GM21825 (cell line): ENCODE data around the gene DDX24.

Experiments
- ATAC-seq: cut with Tn5 transposase; IDR thresholded peaks from one replicate; pipeline ENCODE4 v1.9.1; 2021; ENCODE audit warnings: mild to moderate bottlenecking, moderate library complexity; ENCODE audit not compliant: unreplicated experiment

The DDX24 gene

DNA sequence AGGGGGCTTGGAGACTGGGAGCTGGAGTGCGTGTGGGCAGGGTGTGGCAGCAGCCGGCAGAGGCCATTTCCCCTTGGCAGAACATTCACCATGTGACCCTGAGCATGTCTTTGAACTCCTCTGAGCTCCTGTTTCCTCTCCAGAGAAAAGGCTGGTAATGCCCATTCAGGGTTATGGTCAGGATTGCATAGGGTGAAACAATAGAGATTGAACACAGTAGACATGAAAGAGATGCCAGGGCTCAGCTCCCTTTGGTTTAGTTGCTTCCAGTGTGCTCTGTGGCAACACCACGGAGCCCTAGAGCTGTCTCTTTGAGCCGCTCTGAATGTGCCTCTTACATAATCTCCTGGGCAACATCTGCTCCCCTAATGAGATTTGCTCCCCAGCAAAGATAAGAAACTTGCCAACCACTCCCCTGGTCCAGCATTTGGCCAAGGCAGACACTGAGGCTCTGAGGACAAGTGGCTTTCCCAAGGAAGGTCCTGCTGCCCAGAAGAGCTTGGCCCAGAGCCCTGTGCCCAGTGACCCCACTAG, 34.1 kb upstream of the DDX24 start:
- no peak for ATAC-seq

DNA sequence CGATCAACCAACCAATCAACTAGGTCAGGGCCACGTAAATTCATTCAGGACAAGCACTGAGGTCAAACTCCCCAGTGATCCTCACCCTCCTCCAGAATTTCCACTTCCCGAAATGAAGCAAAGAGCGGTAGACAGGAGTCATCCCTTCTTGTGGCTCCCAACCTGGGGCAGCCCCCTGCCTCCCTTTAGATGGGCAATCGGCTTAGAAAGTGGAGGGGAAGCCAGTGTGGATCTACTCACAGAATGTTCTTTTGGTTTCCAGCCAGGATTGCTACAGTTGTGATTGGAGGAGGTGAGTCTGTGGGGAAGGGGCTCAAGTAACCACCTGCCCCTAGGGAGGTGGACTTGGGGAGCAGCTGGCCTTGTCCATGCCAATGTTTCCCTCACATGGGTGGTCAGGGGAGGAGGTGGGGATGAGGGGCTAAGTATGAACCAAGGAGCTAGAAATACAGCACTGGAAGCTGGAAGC, 33.6 kb upstream of the DDX24 start:
- no peak for ATAC-seq

DNA sequence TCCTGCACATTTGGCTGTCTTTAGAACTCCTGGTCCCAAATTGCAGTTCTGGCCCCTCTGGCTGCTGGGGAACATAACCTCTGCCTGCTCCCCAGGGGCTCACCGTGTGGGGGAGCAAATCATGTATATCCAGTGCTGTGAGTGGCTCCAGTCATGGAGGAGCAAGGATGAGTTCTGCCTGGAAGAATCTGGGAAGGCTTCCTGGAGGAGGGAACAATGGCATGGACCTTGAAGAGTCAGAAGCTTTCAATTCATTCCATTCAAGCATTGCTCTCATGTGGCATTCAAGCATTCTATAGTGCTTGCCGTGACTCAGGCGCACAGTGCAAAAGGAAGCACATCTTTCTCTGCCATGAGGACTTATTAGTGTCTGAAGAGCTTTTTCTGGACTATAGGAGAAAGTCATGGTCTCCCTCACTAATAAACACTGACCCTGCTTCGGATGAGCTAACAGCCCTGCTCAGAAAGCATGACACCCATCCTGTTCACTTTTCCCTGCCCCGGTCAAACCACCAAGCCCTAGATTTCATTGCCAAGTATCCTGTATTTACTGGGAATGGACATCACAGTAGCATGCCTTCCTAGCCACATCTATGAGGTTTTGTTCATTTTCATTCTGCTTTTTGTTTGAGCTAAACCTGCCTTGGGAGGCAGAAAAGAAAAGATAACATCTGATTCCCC, 33.0 kb upstream of the DDX24 start:
- no peak for ATAC-seq

DNA sequence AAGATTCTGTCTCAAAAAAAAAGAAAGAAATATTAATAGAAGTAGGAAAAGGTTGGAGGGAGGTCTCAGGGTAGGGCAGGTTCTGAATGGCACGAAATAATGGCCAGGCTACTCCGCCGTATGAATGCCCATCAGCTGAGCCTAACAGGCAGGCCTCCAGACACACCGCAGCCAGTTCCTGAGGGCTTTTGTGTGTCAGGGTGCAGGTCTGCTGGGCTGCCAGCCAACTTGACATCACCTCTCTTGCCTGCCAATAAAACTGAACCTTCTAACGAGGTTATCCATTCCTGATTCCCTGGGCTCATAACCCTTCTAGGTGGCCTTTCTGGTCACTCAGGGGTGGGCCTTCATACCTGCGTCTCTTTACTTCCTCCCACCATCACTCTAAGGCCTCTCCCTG, 32.5 kb upstream of the DDX24 start:
- ATAC-seq = no peak

DNA sequence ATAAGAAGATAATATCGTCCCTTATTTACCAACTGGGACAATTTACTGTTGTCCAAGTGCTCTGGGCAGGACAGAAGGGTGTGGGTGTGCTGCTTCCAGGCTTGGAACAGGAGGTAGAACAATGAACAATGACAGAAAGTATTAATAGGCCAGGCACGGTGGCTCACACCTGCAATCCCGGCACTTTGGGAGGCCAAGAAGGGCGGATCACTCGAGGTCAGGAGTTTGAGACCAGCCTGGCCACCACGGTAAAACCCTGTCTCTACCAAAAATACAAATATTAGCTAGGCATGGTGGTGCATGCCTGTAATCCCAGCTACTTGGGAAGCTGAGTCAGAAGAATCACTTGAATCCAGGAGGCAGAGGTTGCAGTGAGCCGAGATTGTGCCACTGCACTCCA, 32.1 kb upstream of the DDX24 start:
- ATAC-seq = no peak

DNA sequence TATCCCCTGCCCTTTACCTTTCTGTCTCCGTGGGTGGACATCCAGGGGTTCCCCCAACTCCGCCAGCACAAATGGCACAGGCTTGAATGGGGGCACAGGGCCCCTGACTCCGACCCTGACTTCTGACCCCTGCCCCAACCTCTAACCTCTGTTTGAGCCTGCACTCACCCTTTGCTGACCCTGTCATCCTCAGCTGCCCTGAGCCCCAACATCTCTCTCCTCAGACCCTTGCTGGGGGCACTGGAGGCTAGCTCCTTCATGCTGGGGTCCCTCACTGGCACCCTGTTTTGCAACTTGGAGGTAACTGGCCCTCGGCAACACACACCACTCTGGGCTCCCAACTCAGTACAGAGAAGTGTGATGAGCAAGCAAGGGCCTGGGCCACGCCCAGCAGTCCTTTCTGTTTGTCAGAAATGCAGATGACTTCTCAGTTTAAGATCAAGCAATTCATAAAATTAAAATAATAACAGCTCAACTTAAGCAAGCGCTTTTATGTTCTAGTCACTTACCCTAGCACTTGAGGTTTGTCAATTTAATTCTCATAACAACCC, 31.6 kb upstream of the DDX24 start:
- no peak for ATAC-seq

DNA sequence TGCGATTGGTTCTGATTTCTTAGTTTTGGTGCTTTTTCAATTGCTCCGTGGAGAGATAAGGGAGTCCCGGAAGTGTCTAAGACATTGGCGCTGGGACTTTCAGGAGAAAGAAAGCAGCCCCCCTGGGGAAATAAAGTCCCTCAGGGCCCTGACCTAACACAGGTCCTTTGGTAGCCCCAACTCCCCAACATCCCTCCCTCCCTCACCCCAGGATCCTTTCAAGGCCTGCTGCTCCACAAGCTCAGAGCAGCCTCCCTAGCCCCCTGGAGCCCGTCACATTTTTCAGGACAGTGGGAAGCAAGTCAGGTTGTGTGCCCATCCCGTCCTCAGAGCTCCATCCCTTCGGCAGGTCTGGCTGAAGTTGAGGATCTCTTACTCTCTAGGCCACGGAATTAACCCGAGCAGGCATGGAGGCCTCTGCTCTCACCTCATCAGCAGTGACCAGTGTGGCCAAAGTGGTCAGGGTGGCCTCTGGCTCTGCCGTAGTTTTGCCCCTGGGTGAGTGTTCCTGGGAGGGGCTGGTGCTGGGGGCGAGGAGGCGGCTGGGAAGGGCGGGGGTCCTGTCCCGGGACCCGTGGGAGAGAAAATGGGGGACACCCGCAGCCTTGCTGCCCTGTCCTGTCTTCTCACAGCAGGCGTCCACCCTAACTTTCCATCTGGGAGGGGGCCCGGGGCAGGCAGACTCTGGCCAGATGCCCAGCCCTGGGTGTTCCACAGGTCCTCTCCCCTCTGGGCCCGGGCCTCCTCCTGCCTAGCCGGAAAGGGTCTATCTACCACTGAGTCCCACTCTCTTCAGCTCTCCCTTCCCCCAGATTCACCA, 30.5 kb upstream of the DDX24 start:
- ATAC-seq = no peak

DNA sequence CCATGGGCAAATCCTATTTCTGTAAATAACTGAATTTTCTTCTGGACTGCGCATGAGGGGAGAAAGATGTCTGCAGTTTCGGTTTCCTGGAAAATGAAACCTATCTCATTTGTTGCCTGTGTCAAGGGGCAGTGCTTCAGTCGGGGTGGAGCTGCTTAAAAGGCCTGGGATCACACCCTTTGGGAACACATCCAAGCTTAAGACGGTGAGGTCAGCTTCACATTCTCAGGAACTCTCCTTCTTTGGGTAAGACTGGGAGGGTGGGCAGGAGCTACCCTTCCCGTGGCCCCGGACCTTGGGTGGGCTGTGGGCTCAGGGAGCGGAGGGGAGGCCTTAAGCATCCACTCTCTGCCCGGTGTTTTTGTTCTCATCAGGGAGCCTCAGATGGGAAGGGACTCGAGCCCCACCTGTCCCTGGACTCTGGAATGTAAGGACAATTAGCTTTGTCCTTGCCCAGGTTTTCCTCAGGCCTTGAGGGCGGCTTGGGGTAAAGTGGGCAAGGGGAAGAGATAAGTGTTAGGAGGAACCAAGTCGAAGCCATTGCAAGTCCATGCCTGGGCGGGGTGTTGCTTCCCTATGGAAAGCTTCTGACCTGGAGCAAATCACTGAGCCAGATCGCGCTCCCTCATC, 29.7 kb upstream of the DDX24 start, which contains the start of gene IFI27:
Gene IFI27 (plus strand): TSS at position 185 of the 630 bp plus-strand sequence.
- no peak for ATAC-seq

DNA sequence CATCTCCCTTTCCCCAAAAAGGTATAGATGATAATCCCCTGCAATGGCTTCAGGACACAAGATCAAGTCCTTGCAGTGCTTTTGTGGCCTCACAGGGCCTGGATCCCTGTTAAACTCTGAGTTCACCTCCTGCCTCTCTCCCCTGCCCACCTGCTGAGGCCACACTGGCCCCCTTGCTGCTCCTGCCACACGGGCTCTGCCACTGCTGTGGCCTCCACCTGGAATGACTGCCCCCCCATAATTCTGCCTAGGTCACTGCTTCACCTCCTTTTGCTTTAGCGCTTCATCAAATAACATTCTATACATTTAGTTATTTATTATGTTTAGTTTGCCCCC, 28.9 kb upstream of the DDX24 start:
- no peak for ATAC-seq

DNA sequence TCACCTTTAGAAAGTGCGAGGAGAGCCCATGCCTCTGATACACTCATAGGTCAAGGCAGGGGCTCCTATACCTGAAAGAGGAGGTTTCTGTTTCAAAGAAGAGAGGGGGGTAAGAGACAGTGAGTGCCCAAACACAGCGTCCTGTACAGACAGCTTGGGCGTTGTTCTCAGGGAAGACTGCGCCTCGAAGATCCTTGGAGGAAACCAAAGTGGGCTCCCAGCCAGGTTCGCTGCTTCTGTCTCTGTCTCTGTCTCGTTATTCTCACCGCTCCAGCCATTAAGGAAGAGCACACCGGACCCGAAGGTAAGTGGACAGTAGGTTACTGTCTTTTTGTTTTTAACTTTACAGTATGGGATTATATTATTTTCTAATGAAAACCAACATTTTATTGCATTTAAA, 23.7 kb upstream of the DDX24 start:
- ATAC-seq = no peak

DNA sequence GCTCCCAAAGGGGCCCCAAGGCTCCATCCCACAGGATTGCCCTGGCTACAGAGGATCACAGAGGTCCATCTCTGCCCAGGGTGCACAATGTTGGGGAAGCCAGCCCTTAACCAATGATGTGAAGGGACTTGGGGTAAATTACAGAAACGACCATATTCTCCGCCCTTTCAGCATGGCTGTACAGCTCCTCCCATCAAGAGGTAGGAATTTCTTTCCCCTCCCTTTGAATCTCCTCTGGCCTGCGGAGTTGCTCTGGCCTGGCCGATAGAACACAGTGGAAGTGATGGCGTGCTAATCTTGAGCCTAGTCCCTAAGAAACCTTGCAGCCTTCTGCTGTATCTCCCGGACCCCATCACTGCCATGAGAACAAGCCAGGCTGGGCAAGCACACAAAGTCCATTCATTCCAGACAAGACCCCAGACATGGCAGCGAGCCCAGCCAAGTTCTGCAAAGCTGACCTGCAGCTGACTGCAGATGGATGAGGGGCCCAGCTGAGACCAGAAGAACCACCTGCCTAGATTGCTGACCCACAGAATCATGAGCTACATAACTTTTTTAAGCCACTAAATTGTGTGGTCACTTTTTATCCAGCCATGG, 22.6 kb upstream of the DDX24 start:
- ATAC-seq = no peak

DNA sequence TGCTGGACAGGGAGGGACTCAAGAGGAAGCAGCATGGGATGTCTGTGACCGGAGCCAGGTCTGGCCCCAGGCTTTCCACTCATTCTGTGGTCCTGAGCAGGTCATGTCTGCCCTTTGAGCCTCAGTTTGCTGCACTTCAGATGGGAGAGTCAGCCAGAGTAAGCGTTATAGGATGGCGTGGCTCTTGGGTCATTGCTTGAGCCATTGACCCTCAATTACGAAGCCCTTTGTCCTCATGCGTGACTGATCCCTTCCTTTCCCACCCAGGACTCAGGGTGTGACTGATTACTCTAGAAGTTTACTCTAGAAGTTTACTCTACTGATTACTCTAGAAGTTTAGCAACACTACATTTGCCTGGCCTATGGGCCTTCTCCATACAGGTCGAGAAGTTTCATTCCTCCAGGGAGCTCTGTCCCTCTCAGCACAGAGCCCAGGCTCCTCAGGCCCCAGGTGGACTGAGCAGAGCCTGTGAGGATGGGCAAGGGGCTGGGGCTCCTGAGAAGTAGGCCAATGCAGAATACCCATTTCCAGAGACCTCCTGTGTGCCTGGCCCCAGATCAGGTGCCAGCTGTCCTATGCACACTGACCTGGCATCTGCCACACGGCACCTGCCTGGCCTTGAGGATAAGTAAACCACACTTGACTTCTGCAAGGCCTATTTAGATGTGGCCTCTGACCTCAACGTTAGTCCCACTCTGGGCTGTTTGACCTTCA, 21.9 kb upstream of the DDX24 start:
- no peak for ATAC-seq

DNA sequence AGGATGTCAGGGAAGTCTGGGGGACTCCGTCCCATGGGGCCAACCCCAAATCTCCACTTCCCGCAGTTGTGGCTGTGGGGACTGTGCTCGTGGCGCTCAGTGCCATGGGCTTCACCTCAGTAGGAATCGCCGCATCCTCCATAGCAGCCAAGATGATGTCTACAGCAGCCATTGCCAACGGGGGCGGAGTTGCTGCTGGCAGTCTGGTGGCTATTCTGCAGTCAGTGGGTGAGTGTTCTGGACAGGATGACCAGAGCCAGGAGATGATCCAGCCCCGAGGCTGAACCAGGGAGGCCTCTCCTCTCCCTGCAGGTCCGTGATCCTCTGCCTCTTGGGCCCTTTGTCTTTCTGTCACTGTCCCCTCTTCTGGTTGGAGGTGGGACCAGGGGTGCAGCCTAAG, 20.7 kb upstream of the DDX24 start:
- no peak for ATAC-seq

DNA sequence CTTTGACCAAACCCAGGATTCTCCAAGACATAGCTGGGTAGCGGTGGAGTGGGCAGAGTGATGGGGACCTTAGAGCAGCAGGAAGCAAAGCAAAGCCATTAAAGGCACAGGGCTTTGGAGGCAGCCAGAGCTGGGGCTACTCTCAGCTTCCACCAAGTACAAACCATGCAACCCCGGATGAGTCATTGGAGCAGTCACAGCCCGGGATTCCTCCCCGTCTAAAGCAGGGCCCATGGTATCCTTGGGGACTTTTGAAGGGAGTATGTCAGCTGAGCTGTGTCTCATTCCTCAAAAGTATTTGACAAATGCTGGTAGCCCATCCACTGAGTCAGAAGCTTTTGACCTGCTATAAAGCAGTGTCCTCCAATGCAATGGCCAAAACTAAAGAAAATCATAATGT, 19.8 kb upstream of the DDX24 start:
- no peak for ATAC-seq

DNA sequence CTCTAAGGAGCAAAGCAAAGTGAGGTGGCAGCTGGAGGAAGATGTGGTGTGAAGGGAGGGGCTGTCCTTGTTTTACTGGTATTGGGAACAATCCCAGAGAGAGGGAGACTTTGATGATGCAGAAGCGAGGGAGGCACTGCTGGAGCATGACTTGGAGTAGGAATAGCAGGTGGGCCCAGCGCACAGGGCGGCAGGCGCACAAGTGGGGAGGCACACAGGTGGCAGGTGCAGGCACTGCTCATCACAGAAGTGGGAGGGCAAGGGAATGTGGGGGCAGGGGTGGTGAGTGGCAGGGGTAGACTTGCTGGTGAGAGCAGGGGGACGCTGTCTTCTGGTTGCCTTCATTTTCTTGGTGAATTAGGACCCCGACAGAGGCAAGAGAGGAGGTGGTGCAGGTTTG, 18.0 kb upstream of the DDX24 start:
- ATAC-seq = no peak

DNA sequence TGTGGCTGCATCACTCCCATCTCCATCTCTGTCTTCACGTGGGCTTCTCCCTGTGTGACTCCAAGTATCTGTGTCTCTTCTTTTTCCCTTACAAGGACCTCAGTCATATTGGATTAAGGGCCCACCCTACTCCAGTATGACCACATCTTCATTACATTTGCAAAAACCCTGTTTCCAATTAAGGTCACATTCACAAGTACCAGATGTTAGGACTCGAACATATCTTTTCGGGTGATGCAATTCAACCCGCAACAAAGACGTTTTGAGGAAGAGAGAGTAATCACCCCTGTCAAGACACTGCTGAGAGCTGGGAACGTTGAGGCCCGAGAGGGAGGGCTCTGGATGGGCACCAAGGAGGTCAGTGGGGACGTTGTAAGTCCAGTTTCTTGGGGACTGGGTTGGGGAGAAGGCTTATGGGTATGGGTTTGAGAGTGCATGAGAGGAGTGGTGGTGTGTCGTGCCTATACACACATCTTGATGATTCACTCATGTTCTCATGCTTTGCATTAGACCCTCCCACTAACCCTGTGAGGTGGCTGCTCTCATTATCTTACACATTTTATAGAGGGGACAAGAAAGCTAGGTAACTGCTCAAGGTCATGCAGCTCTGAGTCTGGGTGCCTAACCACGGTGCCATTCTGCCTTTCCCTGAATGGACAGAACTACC, 17.5 kb upstream of the DDX24 start:
- no peak for ATAC-seq

DNA sequence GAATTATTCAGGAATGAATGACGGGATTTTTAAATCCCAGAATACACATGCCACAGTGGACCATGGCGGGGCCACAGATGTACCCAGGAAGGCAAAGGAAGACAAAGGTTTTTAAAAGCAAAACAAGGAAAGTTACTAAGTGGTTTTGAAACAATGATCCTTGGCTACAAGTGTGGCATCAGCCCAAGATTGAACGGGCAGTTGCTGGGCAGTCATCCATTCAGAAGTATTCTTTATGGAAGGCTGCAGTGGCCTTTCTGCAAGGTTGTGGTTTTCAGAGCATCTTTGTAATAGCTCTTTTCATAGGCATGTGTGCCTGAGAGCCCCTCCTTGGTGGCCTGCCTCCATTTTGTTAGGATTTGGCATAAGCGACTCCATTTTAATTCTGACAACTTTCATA, 16.1 kb upstream of the DDX24 start:
- ATAC-seq = no peak

DNA sequence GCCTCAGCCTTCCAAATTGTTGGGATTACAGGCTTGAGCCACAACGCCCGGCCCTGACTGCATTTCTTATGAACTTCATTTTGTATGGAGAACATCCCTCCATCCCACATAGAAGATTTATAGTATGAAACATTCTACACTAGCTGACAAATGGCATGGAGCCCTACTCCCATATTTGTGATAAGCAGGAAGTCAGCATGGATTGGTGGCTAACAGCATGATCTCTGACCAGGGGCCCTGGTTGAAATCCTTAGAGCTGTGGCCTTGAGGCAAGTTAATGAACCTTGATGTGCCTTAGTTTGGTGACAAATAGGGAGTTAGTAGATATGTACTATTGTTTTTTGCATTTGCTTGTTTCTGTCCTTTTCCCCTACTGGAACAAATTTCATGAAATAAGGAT, 12.4 kb upstream of the DDX24 start:
- no peak for ATAC-seq

DNA sequence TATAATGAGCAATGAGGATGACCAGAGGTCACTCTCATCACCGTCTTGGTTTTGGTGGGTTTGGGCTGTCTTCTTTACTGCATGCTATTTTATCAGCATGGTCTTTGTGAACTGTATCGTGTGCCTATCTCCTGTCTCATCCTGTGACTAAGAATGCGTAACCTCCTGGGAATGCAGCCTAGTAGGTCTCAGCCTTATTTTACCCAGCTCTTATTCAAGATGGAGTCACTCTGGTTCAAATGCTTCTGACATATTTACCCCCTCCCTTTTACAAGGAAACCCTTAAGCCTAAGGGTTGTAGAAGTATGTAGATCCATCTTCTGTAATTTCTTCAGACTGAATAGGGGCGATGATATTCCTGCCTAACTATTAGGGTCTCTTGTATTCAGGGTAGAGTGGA, 8.5 kb upstream of the DDX24 start:
- ATAC-seq = no peak

DNA sequence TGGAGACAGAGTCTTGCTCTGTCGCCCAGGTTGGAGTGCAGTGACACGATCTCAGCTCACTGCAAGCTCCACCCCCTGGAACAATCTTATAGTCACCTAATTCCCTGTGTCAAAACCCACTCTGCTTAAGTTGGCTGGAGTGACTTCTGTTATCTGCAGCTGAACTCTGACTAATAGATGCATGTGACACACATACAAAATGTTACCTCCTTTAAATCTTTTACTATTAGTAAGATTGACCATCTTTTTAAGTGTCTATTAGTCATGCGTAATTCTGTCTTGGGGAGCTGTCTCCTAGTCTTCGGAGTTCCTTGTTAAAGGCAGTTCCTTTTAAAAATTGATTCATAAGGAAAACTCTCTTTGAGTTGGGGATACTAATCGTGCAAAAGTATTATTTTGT, 7.5 kb upstream of the DDX24 start:
- no peak for ATAC-seq
